ENCODE results near the gene SMARCA1.

SMARCA1 gene

DNA sequence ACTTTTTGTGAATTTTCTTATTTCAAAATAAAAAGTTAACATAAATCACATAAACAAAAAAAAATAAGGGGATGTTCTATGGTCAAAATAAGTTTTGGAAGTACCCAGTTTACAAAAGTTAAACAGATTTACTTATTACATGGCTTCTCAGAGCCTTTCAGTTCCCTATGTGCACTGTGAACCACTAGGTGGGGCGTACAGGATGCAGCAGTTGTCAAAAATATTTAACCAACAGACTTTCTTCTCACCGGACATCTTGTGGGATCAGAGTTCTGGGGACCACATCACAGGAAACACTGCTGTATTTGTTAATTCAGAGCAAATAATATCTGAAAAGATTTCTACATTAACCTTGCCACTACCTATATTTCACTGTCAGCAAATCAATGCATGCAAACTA lies 74.1 kb downstream of the SMARCA1 start:
- no peak for DNase-seq

DNA sequence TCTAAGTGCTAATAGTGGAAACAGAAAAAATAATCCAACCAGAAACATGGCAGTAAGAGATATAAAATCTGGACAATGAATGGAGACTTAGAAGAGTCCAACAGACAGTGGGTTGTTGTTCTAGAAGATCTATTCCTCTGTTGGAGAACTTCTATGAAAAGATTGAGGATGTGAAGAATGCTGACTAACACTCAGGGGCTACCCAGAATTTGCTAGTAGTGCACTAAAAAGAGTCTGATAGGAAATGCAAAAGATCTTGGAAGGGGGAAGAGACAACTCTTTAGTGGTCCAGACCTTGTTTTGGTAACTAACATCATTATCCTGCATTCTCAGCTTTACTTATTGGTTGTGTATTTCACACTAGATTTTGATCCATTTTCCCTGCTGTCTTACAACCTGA lies 77.9 kb downstream of the SMARCA1 start:
- DNase-seq, result no peak

DNA sequence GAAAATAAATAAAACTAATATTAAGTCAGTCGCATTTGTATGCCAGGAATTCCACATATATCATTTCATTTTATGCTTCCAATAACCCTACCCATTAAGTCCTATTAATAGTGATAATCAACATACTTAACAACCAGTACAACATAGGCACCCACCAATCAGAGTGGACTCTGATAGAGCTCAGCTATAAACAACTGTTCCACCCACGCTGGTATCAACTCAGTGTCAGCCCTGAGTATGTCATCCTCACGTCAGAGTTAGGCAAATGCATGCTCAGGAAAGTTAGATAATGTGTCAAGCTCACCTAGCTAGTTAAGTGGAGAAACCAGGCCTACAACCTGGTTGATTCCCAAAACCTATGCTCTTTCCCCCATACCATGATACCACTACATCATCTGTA lies 89.3 kb downstream of the SMARCA1 start:
- DNase-seq, result no peak

DNA sequence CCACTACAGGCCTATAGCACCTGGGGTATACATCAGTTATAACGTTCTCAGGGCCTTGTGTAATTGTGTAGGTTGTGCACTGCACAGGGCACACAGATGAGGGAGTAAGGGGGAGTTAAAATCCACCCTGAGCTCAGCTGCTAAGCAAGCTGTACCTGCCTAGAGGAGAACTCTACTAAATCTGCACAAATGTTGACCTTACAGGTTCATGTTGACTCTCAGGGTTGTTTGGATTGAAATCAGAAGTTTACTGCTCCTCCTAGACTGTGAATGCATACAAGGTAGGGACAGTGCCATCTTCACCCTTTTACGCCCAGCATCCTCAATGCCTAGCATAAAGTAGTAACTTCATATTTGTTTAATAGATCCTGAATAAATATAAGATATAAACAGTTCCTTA lies 89.8 kb downstream of the SMARCA1 start:
- no peak for DNase-seq

DNA sequence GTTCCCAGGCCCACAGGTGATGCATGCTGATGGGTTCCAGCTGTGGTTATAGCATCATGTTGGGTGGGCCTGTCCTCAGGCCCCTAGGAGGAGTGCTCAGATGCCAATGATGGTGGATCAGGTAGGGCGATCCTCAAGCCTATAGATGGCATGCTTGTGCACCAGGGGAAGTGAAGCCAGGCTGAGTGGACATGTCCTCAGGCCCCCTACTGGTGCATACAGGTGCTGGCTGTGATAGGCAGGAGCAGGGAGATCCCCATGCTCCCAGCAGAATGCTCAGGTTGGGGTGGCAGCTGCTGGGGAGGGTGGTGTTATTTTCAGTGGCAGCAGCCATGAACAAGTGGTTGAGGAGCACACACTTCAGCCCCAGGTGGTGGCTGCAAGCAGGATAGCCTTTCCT lies 96.0 kb downstream of the SMARCA1 start:
- no peak for DNase-seq

DNA sequence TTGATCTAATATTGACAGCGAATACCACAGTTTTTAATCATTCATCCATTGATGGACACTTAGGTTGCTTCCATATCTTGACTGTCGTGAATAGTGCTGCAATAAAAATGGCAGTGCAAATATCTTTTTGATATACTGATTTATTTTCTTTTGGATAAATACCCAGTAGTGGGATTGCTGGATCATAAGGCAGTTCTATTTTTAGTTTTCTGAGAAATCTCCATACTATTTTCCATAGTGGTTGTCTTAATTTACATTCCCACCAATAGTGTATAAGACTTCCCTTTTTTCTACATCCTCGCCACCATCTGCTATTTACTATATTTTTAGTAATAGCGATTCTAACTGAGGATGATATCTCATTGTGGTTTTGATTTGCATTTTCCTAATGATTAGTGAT lies 100.1 kb downstream of the SMARCA1 start:
- no peak for DNase-seq

DNA sequence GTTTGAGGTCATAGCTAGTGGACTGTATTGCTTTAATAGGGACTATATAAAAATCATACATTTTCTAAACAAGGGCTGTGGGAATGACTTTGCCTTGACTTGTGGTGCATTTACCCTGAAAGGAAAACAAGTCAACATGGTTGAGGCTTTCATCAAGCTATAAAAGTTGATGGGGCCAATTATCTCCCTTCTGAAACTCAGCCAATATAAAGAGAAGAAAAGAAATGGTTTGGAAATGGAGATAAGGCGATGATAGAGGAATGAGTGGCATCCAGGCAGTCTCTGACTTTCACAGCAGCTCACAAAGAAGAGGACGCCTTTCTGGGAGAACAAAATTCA lies 118.7 kb downstream of the SMARCA1 start:
- no peak for DNase-seq

DNA sequence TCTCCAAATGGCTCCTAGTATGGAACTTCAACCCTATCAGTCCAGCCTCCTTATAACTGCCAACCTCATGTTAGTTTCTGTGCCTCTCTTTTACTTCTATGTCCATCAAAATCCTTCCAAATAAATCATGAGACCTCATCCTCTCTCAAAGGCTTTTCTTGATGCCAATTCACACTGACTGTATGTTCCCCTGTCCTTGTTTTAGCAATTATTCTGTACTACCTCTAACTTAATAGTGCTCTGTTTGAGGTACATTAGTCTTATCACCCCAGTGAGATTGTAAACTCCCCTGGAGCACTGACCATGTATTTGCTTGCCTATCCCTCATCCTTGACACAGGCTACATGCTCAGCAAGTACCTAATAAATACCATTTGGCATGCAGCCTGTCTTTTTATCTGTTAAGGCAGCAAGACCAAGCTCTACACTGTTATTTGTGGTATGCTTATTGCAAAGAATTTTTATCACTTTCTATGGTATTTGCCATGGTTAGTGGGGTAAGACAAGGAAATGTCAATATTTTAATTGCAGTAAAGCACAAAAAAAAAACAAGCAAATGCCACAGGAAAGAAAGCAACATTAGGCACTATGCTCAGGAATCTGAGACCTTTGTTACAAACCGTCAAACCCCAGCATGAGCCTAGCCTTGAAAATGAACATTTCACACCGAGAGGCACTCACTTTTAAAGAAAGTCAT lies 119.2 kb downstream of the SMARCA1 start:
- DNase-seq, result no peak

Data from SHP77 (cell line).